ENCODE results near the gene CRYBB3. TPM values are rescaled to one million over a fixed set of nuclear protein-coding genes. Genes with fewer than 3 reads are reported as not detected.

Gene CRYBB3
- total RNA-seq (2021; ENCODE audit: unreplicated experiment) (0.67 TPM), Bru-seq, nascent RNA (percentile 72 among the genes with signal in this experiment), BruChase-seq, experiment 1, labeled RNA remaining after a 2-hour chase (percentile 65 among the genes with signal in this experiment), BruChase-seq, experiment 2, labeled RNA remaining after a 6-hour chase (percentile 60 among the genes with signal in this experiment)
- polyA plus RNA-seq (2012; ENCODE audit: insufficient read length), result 0.25 TPM
- long read RNA-seq, partial matches to known transcripts, result 2 of 2 reads
- long read RNA-seq, other reads (novel, unspliced or antisense), result 0 of 2 reads

GRCh38 chr22:25199731-25200520, at the start of gene CRYBB3:
Gene CRYBB3 (plus strand): TSS chr22:25199858. CDS start chr22:25201397, 1,539 bp downstream.
- intact Hi-C loops (cut with micrococcal nuclease; ENCODE audit: unreplicated experiment), result no loop called here
- TF ChIP-seq REST (IDR thresholded peaks at IDR 0.05; ENCODE audit: insufficient read depth in 1 of 2, low read depth in 2 of 2, low read length in 1 of 2), result no peak
- TF ChIP-seq TCF7L2 (IDR thresholded peaks at IDR 0.05; ENCODE audit: low read depth, low read length), result no peak
- TF ChIP-seq CTCF (IDR thresholded peaks at IDR 0.05), result no peak
- no peak for TF ChIP-seq SIN3A (IDR thresholded peaks at IDR 0.05; ENCODE audit: borderline replicate concordance, insufficient read depth, low read depth, low read length)
- TF ChIP-seq POLR2AphosphoS5 (IDR thresholded peaks at IDR 0.05; ENCODE audit: low read depth, low read length), result no peak

GRCh38 chr22:25153961-25154666, 45.5 kb upstream of the CRYBB3 start:
- ChIA-PET CTCF (no interaction called here), POLR2A (no interaction called here)
- no peak overlapping the region for H3K27ac ChIP-seq (ENCODE audit: low read length)
- DNase-seq (ENCODE audit: low read depth, low spot score), result no peak
- in situ Hi-C loops (cut with HindIII; ENCODE audit: low pct_unique_long_range_greater_than_20kb, low sequenced_read_pairs) (no loop called here), intact Hi-C loops (cut with micrococcal nuclease; ENCODE audit: unreplicated experiment) (no loop called here)
- no peaks in the 10 kb centered on the region for H3K4me1 ChIP-seq (ENCODE audit: control insufficient read depth, insufficient read depth, low read length)
- no TSS peak for BruUV-seq (replicated peaks)
- no peak for TF ChIP-seq REST (IDR thresholded peaks at IDR 0.05; ENCODE audit: insufficient read depth in 1 of 2, low read depth in 2 of 2, low read length in 1 of 2)
- no peak for TF ChIP-seq POLR2AphosphoS5 (IDR thresholded peaks at IDR 0.05; ENCODE audit: low read depth, low read length)
- TF ChIP-seq TCF7L2 (IDR thresholded peaks at IDR 0.05; ENCODE audit: low read depth, low read length), result no peak
- TF ChIP-seq CTCF (IDR thresholded peaks at IDR 0.05), result no peak
- TF ChIP-seq SIN3A (IDR thresholded peaks at IDR 0.05; ENCODE audit: borderline replicate concordance, insufficient read depth, low read depth, low read length), result no peak
- no peak overlapping the region for H3K4me3 ChIP-seq (ENCODE audit: low read depth in 2 of 2, low read length in 2 of 2)
- H3K27me3 ChIP-seq (ENCODE audit: control insufficient read depth, insufficient read depth, low read length), result no peaks in the 10 kb centered on the region
- ATAC-seq, result peak; percentile 56; the same call in 1 of the 2 replicates
- H3K9me3 ChIP-seq (ENCODE audit: control insufficient read depth, insufficient read depth, low read depth, low read length), result no peaks in the 10 kb centered on the region
- H3K36me3 ChIP-seq (ENCODE audit: control insufficient read depth, insufficient read depth, low read length), result no peaks in the 10 kb centered on the region

More at GRCh38 chr22:25199731-25200520, at the start of gene CRYBB3:
- BruUV-seq (replicated peaks), result no TSS peak
- DNase-seq (ENCODE audit: low read depth, low spot score), result no peak
- ChIA-PET POLR2A (no interaction called here), CTCF (no interaction called here)
- Histone ChIP-seq H3K27me3 (ENCODE audit: control insufficient read depth, insufficient read depth, low read length) (no peaks in the 10 kb centered on the region), H3K36me3 (ENCODE audit: control insufficient read depth, insufficient read depth, low read length) (0 out of 2 replicates have a peak, but pooled peaks cover 3% of the 10 kb centered on the region), H3K27ac (ENCODE audit: low read length) (no peak within 1 kb of the TSS), H3K4me1 (ENCODE audit: control insufficient read depth, insufficient read depth, low read length) (no peaks in the 10 kb centered on the region), H3K4me3 (ENCODE audit: low read depth in 2 of 2, low read length in 2 of 2) (no peak within 1 kb of the TSS), H3K9me3 (ENCODE audit: control insufficient read depth, insufficient read depth, low read depth, low read length) (no peaks in the 10 kb centered on the region)
- ATAC-seq, result no peak
- in situ Hi-C loops (cut with HindIII; ENCODE audit: low pct_unique_long_range_greater_than_20kb, low sequenced_read_pairs), result no loop called here

All from Panc1 (cell line).